Panc1 (cell line): ENCODE results near the gene MAGI1. TPM values are rescaled to one million over a fixed set of nuclear protein-coding genes. Genes with fewer than 3 reads are reported as not detected.

Experiments used
- ATAC-seq: fragments of 200-7000 bp; cut with Tn5 transposase; 2 replicates; pipeline ENCODE4 v1.9.1; 2020; ENCODE audit warnings: mild to moderate bottlenecking, moderate library complexity
- BruUV-seq: library from RNA; stranded (reverse); fragments of 400-500 nt; replicated peaks from 2 replicates; lab custom pipeline; 2021; lab: Mats Ljungman, UMichigan
- CTCF ChIA-PET: fragments of 300-600 bp; sonication (Branson Sonifier 250); formaldehyde crosslinking; loops from one replicate; lab custom pipeline; 2022; ENCODE audit warnings: antibody characterized with exemption; lab: Charles Lee
- POLR2A ChIA-PET: fragments of 300-600 bp; sonication (Branson Sonifier 250); formaldehyde crosslinking; loops from one replicate; lab custom pipeline; 2022; ENCODE audit warnings: antibody characterized with exemption; lab: Charles Lee
- DNase-seq: peaks from one replicate; pipeline ENCODE4 v3.0.0-alpha.2; 2010; ENCODE audit warnings: low read depth, low spot score
- H3K27ac ChIP-seq: 2 replicates; pipeline ENCODE4 v1.5.1; 2011; ENCODE audit warnings: mild to moderate bottlenecking, low read length, inconsistent platforms
- H3K27me3 ChIP-seq: fragments of 200-500 bp; sonication (Bioruptor generic); 2 replicates; pipeline ENCODE4 v1.6.0; 2014; ENCODE audit warnings: low read length, inconsistent platforms; ENCODE audit not compliant: control insufficient read depth, insufficient read depth
- H3K36me3 ChIP-seq: fragments of 200-500 bp; sonication (Bioruptor generic); 2 replicates; pipeline ENCODE4 v1.5.1; 2014; ENCODE audit warnings: inconsistent platforms, mild to moderate bottlenecking, low read length, moderate library complexity; ENCODE audit not compliant: control insufficient read depth, insufficient read depth
- H3K4me1 ChIP-seq: 2 replicates; pipeline ENCODE4 v1.5.1; 2011; ENCODE audit warnings: inconsistent platforms, mild to moderate bottlenecking, low read length, moderate library complexity; ENCODE audit not compliant: control insufficient read depth, insufficient read depth
- H3K4me3 ChIP-seq, 2 experiments: 2 replicates each; pipeline ENCODE4 v1.5.1; 2011 to 2012; ENCODE audit warnings: low read depth in 2 of 2, low read length in 2 of 2, mild to moderate bottlenecking in 2 of 2, inconsistent platforms in 1 of 2, moderate library complexity in 1 of 2
- H3K9me3 ChIP-seq: fragments of 200-500 bp; sonication (Bioruptor generic); 2 replicates; pipeline ENCODE4 v1.5.1; 2014; ENCODE audit warnings: low read depth, mild to moderate bottlenecking, inconsistent platforms, low read length, moderate library complexity; ENCODE audit not compliant: control insufficient read depth, insufficient read depth
- POLR2AphosphoS5 ChIP-seq: IDR thresholded peaks from 2 replicates; pipeline ENCODE4 v1.6.1; 2012; ENCODE audit warnings: mild to moderate bottlenecking, low read depth, low read length, moderate library complexity
- SIN3A ChIP-seq: IDR thresholded peaks from 2 replicates; pipeline ENCODE4 v1.6.1; 2012; ENCODE audit warnings: low read depth, mild to moderate bottlenecking, low read length, moderate library complexity, borderline replicate concordance; ENCODE audit not compliant: insufficient read depth
- TCF7L2 ChIP-seq: IDR thresholded peaks from 2 replicates; pipeline ENCODE4 v1.6.1; 2011; ENCODE audit warnings: mild to moderate bottlenecking, low read depth, low read length, inconsistent platforms
- in situ Hi-C: cut with HindIII; loops from 2 replicates; pipeline ENCODE4 v1.10.0; 2016; ENCODE audit warnings: low sequenced_read_pairs, low pct_unique_long_range_greater_than_20kb
- intact Hi-C: fragments of 100-400 bp; cut with micrococcal nuclease; formaldehyde crosslinking; loops from one replicate; pipeline ENCODE4 v1.10.0; 2022; ENCODE audit not compliant: unreplicated experiment
- total RNA-seq: library from RNA; stranded (reverse); gene quantifications from one replicate; pipeline ENCODE4 v1.2.1, GENCODE V29; 2021; ENCODE audit not compliant: unreplicated experiment
- TF ChIP-seq, protein P1 (sequence below): fragments of 450-650 bp; IDR thresholded peaks from 2 replicates; pipeline ENCODE4 v1.5.1; 2017; ENCODE audit warnings: mild to moderate bottlenecking
- TF ChIP-seq, protein P2 (sequence below), 2 experiments: IDR thresholded peaks; 2 replicates each; pipeline ENCODE4 v1.6.1; 2011 to 2012; ENCODE audit warnings: low read depth in 2 of 2, control low read depth in 1 of 2, low read length in 1 of 2, mild to moderate bottlenecking in 1 of 2, moderate library complexity in 1 of 2; ENCODE audit not compliant: insufficient read depth in 1 of 2

Gene MAGI1
- total RNA-seq, 1 experiment from 2014 or later = 9.5 TPM

DNA sequence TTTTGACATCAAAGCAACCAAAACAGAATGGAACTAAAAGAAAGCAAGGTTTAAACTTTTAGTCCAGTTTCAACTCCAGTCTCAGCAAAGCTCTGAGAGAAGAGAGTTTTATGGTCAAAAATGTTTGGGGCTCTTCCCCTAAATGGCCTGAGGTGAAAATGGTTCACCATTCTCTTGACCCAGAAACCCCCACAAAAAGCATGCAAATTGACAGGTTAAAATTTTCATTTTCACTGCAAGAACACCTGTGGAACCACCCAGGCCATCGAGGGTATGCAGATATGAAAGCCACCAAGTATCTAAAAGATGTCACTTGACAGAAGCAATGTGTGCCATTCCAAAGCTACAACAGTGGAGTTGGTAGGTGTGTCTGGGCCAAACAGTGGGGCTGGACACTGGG is 195.0 kb downstream of the MAGI1 start:
- TF ChIP-seq, protein P1, sequence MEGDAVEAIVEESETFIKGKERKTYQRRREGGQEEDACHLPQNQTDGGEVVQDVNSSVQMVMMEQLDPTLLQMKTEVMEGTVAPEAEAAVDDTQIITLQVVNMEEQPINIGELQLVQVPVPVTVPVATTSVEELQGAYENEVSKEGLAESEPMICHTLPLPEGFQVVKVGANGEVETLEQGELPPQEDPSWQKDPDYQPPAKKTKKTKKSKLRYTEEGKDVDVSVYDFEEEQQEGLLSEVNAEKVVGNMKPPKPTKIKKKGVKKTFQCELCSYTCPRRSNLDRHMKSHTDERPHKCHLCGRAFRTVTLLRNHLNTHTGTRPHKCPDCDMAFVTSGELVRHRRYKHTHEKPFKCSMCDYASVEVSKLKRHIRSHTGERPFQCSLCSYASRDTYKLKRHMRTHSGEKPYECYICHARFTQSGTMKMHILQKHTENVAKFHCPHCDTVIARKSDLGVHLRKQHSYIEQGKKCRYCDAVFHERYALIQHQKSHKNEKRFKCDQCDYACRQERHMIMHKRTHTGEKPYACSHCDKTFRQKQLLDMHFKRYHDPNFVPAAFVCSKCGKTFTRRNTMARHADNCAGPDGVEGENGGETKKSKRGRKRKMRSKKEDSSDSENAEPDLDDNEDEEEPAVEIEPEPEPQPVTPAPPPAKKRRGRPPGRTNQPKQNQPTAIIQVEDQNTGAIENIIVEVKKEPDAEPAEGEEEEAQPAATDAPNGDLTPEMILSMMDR = no peak
- TF ChIP-seq, protein P2, sequence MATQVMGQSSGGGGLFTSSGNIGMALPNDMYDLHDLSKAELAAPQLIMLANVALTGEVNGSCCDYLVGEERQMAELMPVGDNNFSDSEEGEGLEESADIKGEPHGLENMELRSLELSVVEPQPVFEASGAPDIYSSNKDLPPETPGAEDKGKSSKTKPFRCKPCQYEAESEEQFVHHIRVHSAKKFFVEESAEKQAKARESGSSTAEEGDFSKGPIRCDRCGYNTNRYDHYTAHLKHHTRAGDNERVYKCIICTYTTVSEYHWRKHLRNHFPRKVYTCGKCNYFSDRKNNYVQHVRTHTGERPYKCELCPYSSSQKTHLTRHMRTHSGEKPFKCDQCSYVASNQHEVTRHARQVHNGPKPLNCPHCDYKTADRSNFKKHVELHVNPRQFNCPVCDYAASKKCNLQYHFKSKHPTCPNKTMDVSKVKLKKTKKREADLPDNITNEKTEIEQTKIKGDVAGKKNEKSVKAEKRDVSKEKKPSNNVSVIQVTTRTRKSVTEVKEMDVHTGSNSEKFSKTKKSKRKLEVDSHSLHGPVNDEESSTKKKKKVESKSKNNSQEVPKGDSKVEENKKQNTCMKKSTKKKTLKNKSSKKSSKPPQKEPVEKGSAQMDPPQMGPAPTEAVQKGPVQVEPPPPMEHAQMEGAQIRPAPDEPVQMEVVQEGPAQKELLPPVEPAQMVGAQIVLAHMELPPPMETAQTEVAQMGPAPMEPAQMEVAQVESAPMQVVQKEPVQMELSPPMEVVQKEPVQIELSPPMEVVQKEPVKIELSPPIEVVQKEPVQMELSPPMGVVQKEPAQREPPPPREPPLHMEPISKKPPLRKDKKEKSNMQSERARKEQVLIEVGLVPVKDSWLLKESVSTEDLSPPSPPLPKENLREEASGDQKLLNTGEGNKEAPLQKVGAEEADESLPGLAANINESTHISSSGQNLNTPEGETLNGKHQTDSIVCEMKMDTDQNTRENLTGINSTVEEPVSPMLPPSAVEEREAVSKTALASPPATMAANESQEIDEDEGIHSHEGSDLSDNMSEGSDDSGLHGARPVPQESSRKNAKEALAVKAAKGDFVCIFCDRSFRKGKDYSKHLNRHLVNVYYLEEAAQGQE (IDR thresholded peaks at IDR 0.05; ENCODE audit: insufficient read depth in 1 of 2, low read depth in 2 of 2, low read length in 1 of 2) = no peak
- no peak for TF ChIP-seq POLR2AphosphoS5
- no peak for TF ChIP-seq SIN3A
- no peak for TF ChIP-seq TCF7L2
- H3K4me1 ChIP-seq = no peaks in the 10 kb centered on the region
- ChIA-PET POLR2A (no interaction called here), CTCF (no interaction called here)
- H3K27me3 ChIP-seq = no peaks in the 10 kb centered on the region
- no peak for DNase-seq
- H3K4me3 ChIP-seq = no peak overlapping the region
- no peak overlapping the region for H3K27ac ChIP-seq
- BruUV-seq = no TSS peak
- in situ Hi-C loops = no loop called here
- ATAC-seq = no peak
- intact Hi-C loops = no loop called here
- no peaks in the 10 kb centered on the region for H3K36me3 ChIP-seq
- H3K9me3 ChIP-seq = no peaks in the 10 kb centered on the region

DNA sequence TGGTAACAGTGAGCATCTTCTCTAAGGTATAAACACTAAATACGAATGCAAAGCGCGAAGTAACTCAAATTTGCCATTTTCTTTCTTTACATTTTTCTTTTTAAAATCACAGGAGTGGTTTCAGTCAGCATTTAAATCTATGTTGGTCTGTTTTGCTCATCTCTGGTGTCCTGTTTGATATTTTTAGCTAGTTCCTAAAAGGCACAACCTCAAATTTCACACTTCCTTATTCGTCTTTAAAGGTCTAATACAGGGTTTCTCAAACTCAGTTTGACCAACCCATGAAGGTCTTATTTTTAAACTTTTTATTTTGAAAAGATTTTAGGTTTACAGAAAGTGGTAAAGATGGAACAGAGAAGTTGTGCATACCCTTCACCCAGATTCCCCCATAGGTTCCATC is 201.1 kb downstream of the MAGI1 start:
- DNase-seq = no peak
- Histone ChIP-seq H3K9me3 (no peaks in the 10 kb centered on the region), H3K4me3 (no peak overlapping the region), H3K36me3 (no peaks in the 10 kb centered on the region), H3K27ac (no peak overlapping the region), H3K27me3 (no peaks in the 10 kb centered on the region), H3K4me1 (no peaks in the 10 kb centered on the region)
- no peak for ATAC-seq
- no TSS peak for BruUV-seq
- in situ Hi-C loops = no loop called here
- TF ChIP-seq, protein P1 = no peak
- TF ChIP-seq SIN3A = no peak
- CTCF ChIA-PET = no interaction called here
- intact Hi-C loops = no loop called here
- POLR2A ChIA-PET = no interaction called here
